ENCODE measurements around the gene ASNSD1. TPM values are rescaled to one million over a fixed set of nuclear protein-coding genes. Genes with fewer than 3 reads are reported as not detected.

ASNSD1 gene
- polyA plus RNA-seq, 1 of the 3 experiments (the other 2 are of a cell fraction) = 15.5 TPM

GRCh38 chr2:189623049-189623448, 38.2 kb upstream of the ASNSD1 start:
- no peaks in the 10 kb centered on the region for H3K4me1 ChIP-seq (ENCODE audit: control insufficient read depth in 1 of 2, insufficient read depth in 2 of 2, low read depth in 1 of 2, low read length in 1 of 2)
- TF ChIP-seq SIN3A (IDR thresholded peaks at IDR 0.05; ENCODE audit: borderline replicate concordance, low read depth, low read length) (no peak), NFIC (IDR thresholded peaks at IDR 0.05; ENCODE audit: borderline replicate concordance) (no peak), RCOR1 (IDR thresholded peaks at IDR 0.05; ENCODE audit: low read length) (no peak), SMC3 (IDR thresholded peaks at IDR 0.05; ENCODE audit: low read depth, low read length) (no peak), FOXM1 (IDR thresholded peaks at IDR 0.05; ENCODE audit: low read depth) (no peak), NRF1 (IDR thresholded peaks at IDR 0.05; ENCODE audit: low read depth, low read length) (no peak), IRF3 (IDR thresholded peaks at IDR 0.05; ENCODE audit: low read depth, low read length) (no peak), USF2 (IDR thresholded peaks at IDR 0.05; ENCODE audit: borderline replicate concordance, low read depth, low read length) (no peak), ELF1 (IDR thresholded peaks at IDR 0.05) (no peak), YY1 (IDR thresholded peaks at IDR 0.05; ENCODE audit: low read depth) (no peak), JUND (IDR thresholded peaks at IDR 0.05) (no peak), GABPA (IDR thresholded peaks at IDR 0.05; ENCODE audit: low read depth) (no peak), MEF2A (IDR thresholded peaks at IDR 0.05; ENCODE audit: borderline replicate concordance, low read depth) (no peak), RAD21 (IDR thresholded peaks at IDR 0.05; ENCODE audit: low read length) (no peak), RFX5 (IDR thresholded peaks at IDR 0.05; ENCODE audit: low read length) (no peak), FOXJ3 (CRISPR knock-in tag; IDR thresholded peaks at IDR 0.05) (no peak), CTCF (IDR thresholded peaks at IDR 0.05) (no peak), EP300 (IDR thresholded peaks at IDR 0.05; ENCODE audit: borderline replicate concordance in 1 of 2, low read depth in 1 of 2, low read length in 1 of 2) (no peak)
- TF ChIP-seq, protein P1, sequence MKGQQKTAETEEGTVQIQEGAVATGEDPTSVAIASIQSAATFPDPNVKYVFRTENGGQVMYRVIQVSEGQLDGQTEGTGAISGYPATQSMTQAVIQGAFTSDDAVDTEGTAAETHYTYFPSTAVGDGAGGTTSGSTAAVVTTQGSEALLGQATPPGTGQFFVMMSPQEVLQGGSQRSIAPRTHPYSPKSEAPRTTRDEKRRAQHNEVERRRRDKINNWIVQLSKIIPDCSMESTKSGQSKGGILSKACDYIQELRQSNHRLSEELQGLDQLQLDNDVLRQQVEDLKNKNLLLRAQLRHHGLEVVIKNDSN (IDR thresholded peaks at IDR 0.05; ENCODE audit: borderline replicate concordance, low read depth) = no peak
- TF ChIP-seq, protein P2, sequence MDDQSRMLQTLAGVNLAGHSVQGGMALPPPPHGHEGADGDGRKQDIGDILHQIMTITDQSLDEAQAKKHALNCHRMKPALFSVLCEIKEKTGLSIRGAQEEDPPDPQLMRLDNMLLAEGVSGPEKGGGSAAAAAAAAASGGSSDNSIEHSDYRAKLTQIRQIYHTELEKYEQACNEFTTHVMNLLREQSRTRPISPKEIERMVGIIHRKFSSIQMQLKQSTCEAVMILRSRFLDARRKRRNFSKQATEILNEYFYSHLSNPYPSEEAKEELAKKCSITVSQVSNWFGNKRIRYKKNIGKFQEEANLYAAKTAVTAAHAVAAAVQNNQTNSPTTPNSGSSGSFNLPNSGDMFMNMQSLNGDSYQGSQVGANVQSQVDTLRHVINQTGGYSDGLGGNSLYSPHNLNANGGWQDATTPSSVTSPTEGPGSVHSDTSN (IDR thresholded peaks at IDR 0.05) = no peak
- no peaks in the 10 kb centered on the region for H3K9me3 ChIP-seq
- no peaks in the 10 kb centered on the region for H3K9me2 ChIP-seq
- H3K4me2 ChIP-seq = no peak overlapping the region
- no peak for DNase-seq
- no peaks in the 10 kb centered on the region for H3F3A ChIP-seq (replicated peaks; ENCODE audit: insufficient read depth)
- H3K9ac ChIP-seq = no peak overlapping the region
- H3K27me3 ChIP-seq (ENCODE audit: insufficient read depth) = no peaks in the 10 kb centered on the region
- H3K79me2 ChIP-seq (ENCODE audit: insufficient read depth) = no peaks in the 10 kb centered on the region
- H3K36me3 ChIP-seq (replicated peaks in 1 of 2; ENCODE audit: control insufficient read depth in 1 of 2, insufficient read depth in 2 of 2, low read length in 1 of 2) = no peaks in the 10 kb centered on the region
- 100% methylated on average over 1 of the region's 1 CpG for WGBS (ENCODE audit: low lambda C conversion rate)
- POLR2A ChIA-PET = no interaction called here
- H3K27ac ChIP-seq (ENCODE audit: low read depth in 2 of 2, low read length in 1 of 2) = no peak overlapping the region
- CTCF ChIA-PET = interaction anchor here (0.8 to 0.9 kb wide), 2 partner anchors 10 to 11 kb away, joined by 3 to 4 read pairs; no protein-coding TSS in a partner anchor
- H4K20me1 ChIP-seq (ENCODE audit: insufficient read depth) = no peaks in the 10 kb centered on the region
- H3K4me3 ChIP-seq (ENCODE audit: low read depth in 2 of 2, low read length in 1 of 2) = no peak overlapping the region
- H2AFZ ChIP-seq (ENCODE audit: low read depth) = no peak overlapping the region
